B cell (primary cell): ENCODE data around the gene ZNF672. TPM values are rescaled to one million over a fixed set of nuclear protein-coding genes. Genes with fewer than 3 reads are reported as not detected.

Experiments used
- ATAC-seq: fragments of 200-7000 bp; cut with Tn5 transposase; one replicate; pipeline ENCODE4 v1.10.0; 2021; ENCODE audit warnings: low read depth, mild to moderate bottlenecking, moderate number of reproducible peaks, moderate library complexity
- CTCF ChIA-PET: fragments of 350-600 bp; sonication (Branson Sonifier 250); formaldehyde crosslinking; loops from one replicate; lab custom pipeline; 2021; ENCODE audit warnings: antibody characterized with exemption, inconsistent platforms; lab: Charles Lee
- POLR2A ChIA-PET: fragments of 350-600 bp; sonication (Branson Sonifier 250); formaldehyde crosslinking; loops from one replicate; lab custom pipeline; 2021; ENCODE audit warnings: antibody characterized with exemption; lab: Charles Lee
- DNase-seq: peaks from one replicate; pipeline ENCODE4 v3.0.0; 2013
- H2AFZ ChIP-seq: 2 replicates; pipeline ENCODE4 v1.6.1; 2012; ENCODE audit warnings: mild to moderate bottlenecking, low read depth, low read length; ENCODE audit not compliant: insufficient read depth, poor library complexity, severe bottlenecking
- H3K27ac ChIP-seq, 2 donors: 1 replicate in 1 of 2; 2 replicates in 1 of 2; pipeline ENCODE4 v1.5.1; 2012 to 2013; ENCODE audit warnings: low read length in 2 of 2, mild to moderate bottlenecking in 2 of 2, moderate library complexity in 1 of 2
- H3K27me3 ChIP-seq, 4 experiments: fragments of 200-600 bp in 1 of 4; sonication (generic) in 1 of 4; replicated peaks in 1 of 4; 1 replicate in 2 of 4; 2 replicates in 2 of 4; pipeline versions ENCODE4 v1.6.1 to v1.7.0; 2013 to 2016; ENCODE audit warnings: low read length in 3 of 4, mild to moderate bottlenecking in 2 of 4, mixed read lengths in 1 of 4, moderate library complexity in 1 of 4; ENCODE audit not compliant: insufficient read depth in 4 of 4, control insufficient read depth in 3 of 4; ENCODE audit errors: control extremely low read depth in 1 of 4
- H3K36me3 ChIP-seq, 2 experiments: replicated peaks in 1 of 2; 1 replicate in 1 of 2; 2 replicates in 1 of 2; pipeline versions ENCODE4 v1.6.1 to v1.7.1; 2013; ENCODE audit warnings: low read length in 1 of 2; ENCODE audit not compliant: insufficient read depth in 2 of 2, control insufficient read depth in 1 of 2; ENCODE audit errors: control extremely low read depth in 1 of 2, extremely low read depth in 1 of 2
- H3K4me1 ChIP-seq, 2 donors: fragments of 200-600 bp in 1 of 2; sonication (generic) in 1 of 2; 1 replicate in 1 of 2; 2 replicates in 1 of 2; pipeline versions ENCODE4 v1.5.1 to v1.6.1; 2013 to 2017; ENCODE audit warnings: low read length in 2 of 2; ENCODE audit not compliant: control insufficient read depth in 2 of 2, insufficient read depth in 2 of 2
- H3K4me2 ChIP-seq: replicated peaks from 2 replicates; pipeline ENCODE3; 2012; ENCODE audit warnings: mild to moderate bottlenecking, low read depth, low read length; ENCODE audit not compliant: poor library complexity, severe bottlenecking
- H3K4me3 ChIP-seq, 5 experiments: fragments of 200-600 bp in 1 of 5; sonication (generic) in 1 of 5; 1 replicate in 3 of 5; 2 replicates in 2 of 5; pipeline versions ENCODE4 v1.5.1 to v1.7.0; 2011 to 2016; ENCODE audit warnings: low read length in 4 of 5, mild to moderate bottlenecking in 4 of 5, low read depth in 2 of 5, control low read depth in 1 of 5, moderate library complexity in 1 of 5; ENCODE audit not compliant: insufficient read depth in 1 of 5; ENCODE audit errors: control extremely low read depth in 1 of 5, extremely low read depth in 1 of 5
- H3K79me2 ChIP-seq: fragments of 200-600 bp; sonication (generic); one replicate; pipeline ENCODE4 v1.6.0; 2016; ENCODE audit warnings: low read length; ENCODE audit not compliant: control insufficient read depth, insufficient read depth
- H3K9ac ChIP-seq: fragments of 200-600 bp; sonication (generic); 2 replicates; pipeline ENCODE4 v1.6.1; 2017; ENCODE audit warnings: mild to moderate bottlenecking, low read length, moderate library complexity
- H3K9me3 ChIP-seq, 3 donors: one replicate each; pipeline versions ENCODE4 v1.6.1 to v1.7.1; 2013; ENCODE audit warnings: low read length in 2 of 3; ENCODE audit not compliant: control insufficient read depth in 2 of 3, insufficient read depth in 1 of 3; ENCODE audit errors: control extremely low read depth in 1 of 3
- H4K20me1 ChIP-seq: 2 replicates; pipeline ENCODE4 v1.6.0; 2012; ENCODE audit warnings: mild to moderate bottlenecking, low read length; ENCODE audit not compliant: insufficient read depth, control insufficient read depth, poor library complexity, severe bottlenecking
- H3K27ac Mint-ChIP-seq: one replicate; pipeline ENCODE4 v1.8.0; 2021; ENCODE audit warnings: mixed read lengths
- H3K27me3 Mint-ChIP-seq: one replicate; pipeline ENCODE4 v1.8.0; 2021; ENCODE audit warnings: mixed read lengths
- H3K4me1 Mint-ChIP-seq: one replicate; pipeline ENCODE4 v1.8.0; 2021; ENCODE audit warnings: mixed read lengths
- H3K4me3 Mint-ChIP-seq: one replicate; pipeline ENCODE4 v1.8.0; 2021; ENCODE audit warnings: mixed read lengths
- H3K9me3 Mint-ChIP-seq: one replicate; pipeline ENCODE4 v1.8.0; 2022; ENCODE audit warnings: mixed read lengths; ENCODE audit not compliant: insufficient read depth
- EZH2 ChIP-seq: IDR thresholded peaks from 2 replicates; pipeline ENCODE4 v1.6.1; 2012; ENCODE audit warnings: borderline replicate concordance, low read depth, mild to moderate bottlenecking, moderate library complexity, low read length; ENCODE audit not compliant: insufficient read depth, poor library complexity, severe bottlenecking
- WGBS: methylation state at CpG from one replicate; pipeline ENCODE4 v1.1.5; 2013; ENCODE audit warnings: missing lambda C conversion rate; ENCODE audit not compliant: insufficient coverage; 5-methylcytosine and 5-hydroxymethylcytosine counted together
- intact Hi-C: fragments of 100-400 bp; cut with micrococcal nuclease; formaldehyde crosslinking; loops from one replicate; pipeline ENCODE4 v1.10.0; 2022
- polyA plus RNA-seq: library from polyadenylated mRNA; depleted of rRNA; stranded (reverse); fragments of >200 nt; gene quantifications from 2 replicates; pipeline ENCODE4 v1.2.3, GENCODE V29; 2012
- total RNA-seq, 2 donors: library from RNA; stranded (reverse); fragments of 120-200 nt in 1 of 2; gene quantifications; 1 replicate in 1 of 2; 2 replicates in 1 of 2; pipeline versions ENCODE4 v1.2.3 to v1.2.4, GENCODE V29; 2013 to 2022
- TF ChIP-seq, protein P1 (sequence below): fragments of 200-600 bp; IDR thresholded peaks from one replicate; pipeline ENCODE4 v1.8.0; 2022; ENCODE audit warnings: antibody characterized with exemption, mild to moderate bottlenecking

ZNF672 gene
- total and polyA plus RNA-seq, 2 donors (not counting 1 experiment from before 2014, with no cell fraction given): 46.4 to 56.3 TPM

- H3K79me2 ChIP-seq: peaks cover 12% of the 10 kb centered on the region
- H3K4me1 Mint-ChIP-seq: peaks cover 52% of the 10 kb centered on the region
- ChIA-PET CTCF (interaction anchor here (0.5 to 7.6 kb wide), 22 partner anchors 10 to 562 kb away, joined by 3 to 315 read pairs (median 6); partner anchors contain the start of genes OR14I1, OR2T35, SH3BP5L and ZNF672), POLR2A (interaction anchor here (0.5 to 2.5 kb wide), 13 partner anchors 8 to 394 kb away, joined by 3 to 13 read pairs (median 3); partner anchors contain the start of genes SH3BP5L and ZNF672)
- H3K36me3 ChIP-seq: no peaks in the 10 kb centered on the region
- H3K4me3 ChIP-seq: peak overlapping the region; percentile 36 to 70 (median 47)
- ATAC-seq: peak; percentile 89
- peak overlapping the region; percentile 88 for H3K4me3 Mint-ChIP-seq
- peak overlapping the region; percentile 79 to 83 for H3K27ac ChIP-seq
- no peaks in the 10 kb centered on the region for H4K20me1 ChIP-seq
- H3K27me3 Mint-ChIP-seq: no peaks in the 10 kb centered on the region
- peaks cover 3 to 51% (median 21%) of the 10 kb centered on the region in 3 donors for H3K9me3 ChIP-seq
- H3K9me3 Mint-ChIP-seq: peaks cover 4% of the 10 kb centered on the region
- WGBS: 3% methylated on average over 5 of the region's 10 CpGs
- H3K27ac Mint-ChIP-seq: peak overlapping the region; percentile 99
- peak overlapping the region; percentile 64 for H3K9ac ChIP-seq
- intact Hi-C loops: loop anchor here (1.0 to 2.0 kb wide), 2 partner anchors 13 to 22 kb away; no protein-coding TSS in a partner anchor
- DNase-seq: peak; percentile 85
- peak overlapping the region; percentile 25 for H2AFZ ChIP-seq
- H3K4me2 ChIP-seq: peak overlapping the region; percentile 78
- no peaks in the 10 kb centered on the region for H3K27me3 ChIP-seq
- no peak for TF ChIP-seq EZH2
- TF ChIP-seq, protein P1, sequence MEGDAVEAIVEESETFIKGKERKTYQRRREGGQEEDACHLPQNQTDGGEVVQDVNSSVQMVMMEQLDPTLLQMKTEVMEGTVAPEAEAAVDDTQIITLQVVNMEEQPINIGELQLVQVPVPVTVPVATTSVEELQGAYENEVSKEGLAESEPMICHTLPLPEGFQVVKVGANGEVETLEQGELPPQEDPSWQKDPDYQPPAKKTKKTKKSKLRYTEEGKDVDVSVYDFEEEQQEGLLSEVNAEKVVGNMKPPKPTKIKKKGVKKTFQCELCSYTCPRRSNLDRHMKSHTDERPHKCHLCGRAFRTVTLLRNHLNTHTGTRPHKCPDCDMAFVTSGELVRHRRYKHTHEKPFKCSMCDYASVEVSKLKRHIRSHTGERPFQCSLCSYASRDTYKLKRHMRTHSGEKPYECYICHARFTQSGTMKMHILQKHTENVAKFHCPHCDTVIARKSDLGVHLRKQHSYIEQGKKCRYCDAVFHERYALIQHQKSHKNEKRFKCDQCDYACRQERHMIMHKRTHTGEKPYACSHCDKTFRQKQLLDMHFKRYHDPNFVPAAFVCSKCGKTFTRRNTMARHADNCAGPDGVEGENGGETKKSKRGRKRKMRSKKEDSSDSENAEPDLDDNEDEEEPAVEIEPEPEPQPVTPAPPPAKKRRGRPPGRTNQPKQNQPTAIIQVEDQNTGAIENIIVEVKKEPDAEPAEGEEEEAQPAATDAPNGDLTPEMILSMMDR: no peak
- H3K4me1 ChIP-seq: peaks cover 58 to 62% of the 10 kb centered on the region in 2 donors
Measured at GRCh38 chr1:248804771-248805681, 33.0 kb upstream of the ZNF672 start.
